ENCODE results near the gene NUDT22.

Gene NUDT22

DNA sequence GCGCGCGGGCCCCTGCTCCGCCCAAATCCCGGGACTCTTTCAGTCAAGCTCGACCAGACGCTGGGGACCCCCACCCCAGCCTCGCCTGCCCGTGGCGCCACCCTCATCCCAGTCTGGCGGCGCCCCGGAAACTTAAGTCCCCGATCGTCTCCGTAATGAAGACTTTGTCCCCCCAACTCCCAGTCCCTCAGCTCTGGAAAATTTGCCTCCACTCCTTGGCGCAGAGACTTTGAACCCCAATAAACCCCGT lies 25.6 kb downstream of the NUDT22 start:
- TF ChIP-seq, protein P1, sequence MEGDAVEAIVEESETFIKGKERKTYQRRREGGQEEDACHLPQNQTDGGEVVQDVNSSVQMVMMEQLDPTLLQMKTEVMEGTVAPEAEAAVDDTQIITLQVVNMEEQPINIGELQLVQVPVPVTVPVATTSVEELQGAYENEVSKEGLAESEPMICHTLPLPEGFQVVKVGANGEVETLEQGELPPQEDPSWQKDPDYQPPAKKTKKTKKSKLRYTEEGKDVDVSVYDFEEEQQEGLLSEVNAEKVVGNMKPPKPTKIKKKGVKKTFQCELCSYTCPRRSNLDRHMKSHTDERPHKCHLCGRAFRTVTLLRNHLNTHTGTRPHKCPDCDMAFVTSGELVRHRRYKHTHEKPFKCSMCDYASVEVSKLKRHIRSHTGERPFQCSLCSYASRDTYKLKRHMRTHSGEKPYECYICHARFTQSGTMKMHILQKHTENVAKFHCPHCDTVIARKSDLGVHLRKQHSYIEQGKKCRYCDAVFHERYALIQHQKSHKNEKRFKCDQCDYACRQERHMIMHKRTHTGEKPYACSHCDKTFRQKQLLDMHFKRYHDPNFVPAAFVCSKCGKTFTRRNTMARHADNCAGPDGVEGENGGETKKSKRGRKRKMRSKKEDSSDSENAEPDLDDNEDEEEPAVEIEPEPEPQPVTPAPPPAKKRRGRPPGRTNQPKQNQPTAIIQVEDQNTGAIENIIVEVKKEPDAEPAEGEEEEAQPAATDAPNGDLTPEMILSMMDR (IDR thresholded peaks at IDR 0.05; ENCODE audit: low read depth, low read length, poor library complexity, severe bottlenecking), result no peak
- TF ChIP-seq EZH2phosphoT487 (IDR thresholded peaks at IDR 0.05; ENCODE audit: borderline replicate concordance, low read length), result no peak

DNA sequence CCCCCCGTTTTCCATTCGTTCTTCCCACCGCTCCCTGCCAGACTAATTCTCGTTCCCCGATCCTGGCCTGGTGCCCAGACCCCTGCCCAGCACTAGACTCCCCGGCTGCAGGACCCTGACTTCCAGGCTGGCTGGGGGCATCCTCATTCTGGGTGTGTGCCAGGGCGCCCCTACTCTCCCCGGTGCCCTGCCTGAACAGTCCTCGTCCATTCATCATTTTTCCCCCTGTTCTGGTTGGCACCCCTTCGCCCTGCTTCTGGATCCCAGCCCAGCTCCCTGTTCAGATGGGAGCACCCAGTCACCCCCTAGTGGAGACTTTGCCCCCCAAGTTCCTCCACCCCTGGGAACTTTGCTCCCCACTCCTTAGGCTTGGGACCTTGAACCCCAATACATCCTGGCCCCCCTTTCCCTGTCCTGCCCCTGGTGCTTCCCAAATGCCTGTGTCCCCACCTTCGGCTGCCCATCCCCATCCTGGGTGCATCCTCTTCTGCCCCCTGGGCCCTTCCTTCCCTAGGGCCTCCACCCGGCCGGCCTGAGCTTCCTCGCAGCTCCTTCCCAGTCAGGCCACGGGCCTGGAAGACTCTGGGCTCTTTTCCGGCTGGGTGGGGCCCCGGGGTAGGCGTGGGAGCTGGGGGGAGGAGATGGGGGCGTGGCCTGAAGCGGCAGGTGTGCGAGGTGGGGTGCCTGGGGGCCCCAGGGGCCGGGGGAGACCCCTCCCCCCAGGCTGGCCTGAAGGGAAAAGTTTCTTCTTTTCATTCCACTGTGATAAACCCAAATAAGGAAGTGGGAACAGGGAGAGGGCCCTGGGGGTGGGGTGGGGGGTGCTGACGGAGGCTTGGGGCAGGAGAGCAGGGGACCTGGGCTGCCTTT lies 26.2 kb downstream of the NUDT22 start:
- Histone ChIP-seq H3K36me3 (ENCODE audit: control insufficient read depth, low read length) (peaks cover 19% of the 10 kb centered on the region), H3K9me2 (replicated peaks; ENCODE audit: control insufficient read depth, low read length) (no peaks in the 10 kb centered on the region), H3K79me2 (ENCODE audit: control insufficient read depth, low read length) (peaks cover 15% of the 10 kb centered on the region), H4K20me1 (ENCODE audit: control insufficient read depth, insufficient read depth, low read depth, low read length) (peaks cover 5% of the 10 kb centered on the region; the same call in 1 of the 2 replicates), H3K27ac (ENCODE audit: low read depth, low read length) (peak overlapping the region; percentile 5; the same call in 1 of the 2 replicates), H3K4me3 (ENCODE audit: low read length) (peak overlapping the region; percentile 95), H3K4me2 (ENCODE audit: low read length) (peak overlapping the region; percentile 97), H3K9me3 (ENCODE audit: control insufficient read depth, insufficient read depth, low read length) (no peaks in the 10 kb centered on the region), H3F3A (ENCODE audit: control insufficient read depth, insufficient read depth) (peaks cover 16% of the 10 kb centered on the region), H3K27me3 (ENCODE audit: control insufficient read depth, low read length) (no peaks in the 10 kb centered on the region), H3K4me1 (ENCODE audit: control insufficient read depth, low read length) (peaks cover 38% of the 10 kb centered on the region)
- TF ChIP-seq, protein P1 (IDR thresholded peaks at IDR 0.05; ENCODE audit: low read depth, low read length, poor library complexity, severe bottlenecking), result peak; percentile 76
- TF ChIP-seq EZH2phosphoT487 (IDR thresholded peaks at IDR 0.05; ENCODE audit: borderline replicate concordance, low read length), result no peak

More for the DNA sequence above, 25.6 kb downstream of the NUDT22 start:
- H3K9me2 ChIP-seq (replicated peaks; ENCODE audit: control insufficient read depth, low read length), result no peaks in the 10 kb centered on the region
- peaks cover 5% of the 10 kb centered on the region; the same call in 1 of the 2 replicates for H4K20me1 ChIP-seq (ENCODE audit: control insufficient read depth, insufficient read depth, low read depth, low read length)
- H3K36me3 ChIP-seq (ENCODE audit: control insufficient read depth, low read length), result peaks cover 18% of the 10 kb centered on the region
- peak overlapping the region; percentile 5; the same call in 1 of the 2 replicates for H3K27ac ChIP-seq (ENCODE audit: low read depth, low read length)
- peaks cover 16% of the 10 kb centered on the region for H3F3A ChIP-seq (ENCODE audit: control insufficient read depth, insufficient read depth)
- H3K4me2 ChIP-seq (ENCODE audit: low read length), result peak overlapping the region; percentile 97
- H3K79me2 ChIP-seq (ENCODE audit: control insufficient read depth, low read length), result peaks cover 15% of the 10 kb centered on the region
- no peaks in the 10 kb centered on the region for H3K9me3 ChIP-seq (ENCODE audit: control insufficient read depth, insufficient read depth, low read length)
- peak overlapping the region; percentile 95 for H3K4me3 ChIP-seq (ENCODE audit: low read length)
- H3K4me1 ChIP-seq (ENCODE audit: control insufficient read depth, low read length), result peaks cover 42% of the 10 kb centered on the region
- no peaks in the 10 kb centered on the region for H3K27me3 ChIP-seq (ENCODE audit: control insufficient read depth, low read length)

DNA sequence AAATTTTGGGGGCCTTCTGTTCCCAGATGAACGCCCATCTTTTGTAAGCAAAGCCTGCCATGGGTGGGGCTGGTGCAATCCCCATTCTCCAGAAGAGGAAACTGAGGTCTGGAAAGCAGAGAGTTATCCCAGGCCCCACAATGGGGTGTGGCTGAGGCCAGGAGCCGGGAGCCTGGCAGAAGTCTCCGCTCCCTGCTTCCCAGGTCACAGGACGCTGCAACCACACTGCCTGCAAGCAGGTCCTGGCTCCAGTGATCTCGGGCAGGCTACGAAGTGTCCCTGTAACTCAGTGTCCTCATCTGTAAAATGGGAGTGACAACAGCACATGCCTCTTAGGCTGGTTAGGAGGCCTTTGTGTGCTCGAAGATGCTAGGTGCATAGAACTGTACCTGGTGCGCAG lies 27.0 kb downstream of the NUDT22 start:
- peaks cover 19% of the 10 kb centered on the region for H3K36me3 ChIP-seq (ENCODE audit: control insufficient read depth, low read length)
- peak overlapping the region; percentile 97; the same call in 1 of the 2 replicates for H3K4me2 ChIP-seq (ENCODE audit: low read length)
- H3K4me3 ChIP-seq (ENCODE audit: low read length), result no peak overlapping the region; the same call in 1 of the 2 replicates
- H3K9me3 ChIP-seq (ENCODE audit: control insufficient read depth, insufficient read depth, low read length), result no peaks in the 10 kb centered on the region
- H3F3A ChIP-seq (ENCODE audit: control insufficient read depth, insufficient read depth), result peaks cover 9% of the 10 kb centered on the region
- peaks cover 30% of the 10 kb centered on the region for H3K4me1 ChIP-seq (ENCODE audit: control insufficient read depth, low read length)
- H3K27ac ChIP-seq (ENCODE audit: low read depth, low read length), result no peak overlapping the region
- no peaks in the 10 kb centered on the region for H3K27me3 ChIP-seq (ENCODE audit: control insufficient read depth, low read length)
- H3K9me2 ChIP-seq (replicated peaks; ENCODE audit: control insufficient read depth, low read length), result no peaks in the 10 kb centered on the region
- peaks cover 15% of the 10 kb centered on the region for H3K79me2 ChIP-seq (ENCODE audit: control insufficient read depth, low read length)
- peaks cover 5% of the 10 kb centered on the region; the same call in 1 of the 2 replicates for H4K20me1 ChIP-seq (ENCODE audit: control insufficient read depth, insufficient read depth, low read depth, low read length)
- TF ChIP-seq, protein P1 (IDR thresholded peaks at IDR 0.05; ENCODE audit: low read depth, low read length, poor library complexity, severe bottlenecking), result no peak
- TF ChIP-seq EZH2phosphoT487 (IDR thresholded peaks at IDR 0.05; ENCODE audit: borderline replicate concordance, low read length), result no peak

All from DOHH2 (cell line).